GM23338 (cell line): ENCODE results near the gene PFKFB2.

ENCODE experiments used
- POLR2AphosphoS5 ChIP-seq: IDR thresholded peaks from 2 replicates; pipeline ENCODE4 v1.6.1; 2016; ENCODE audit warnings: antibody characterized with exemption, low read depth
- TF ChIP-seq, protein P1 (sequence below), 2 experiments: fragments of 200-600 bp in 1 of 2; sonication (generic) in 1 of 2; conservative IDR thresholded peaks; 2 replicates each; pipeline versions ENCODE4 v1.5.1 to v1.6.1; 2016 to 2017; ENCODE audit warnings: antibody characterized with exemption in 2 of 2, low read depth in 2 of 2, mild to moderate bottlenecking in 2 of 2, moderate library complexity in 1 of 2

DNA sequence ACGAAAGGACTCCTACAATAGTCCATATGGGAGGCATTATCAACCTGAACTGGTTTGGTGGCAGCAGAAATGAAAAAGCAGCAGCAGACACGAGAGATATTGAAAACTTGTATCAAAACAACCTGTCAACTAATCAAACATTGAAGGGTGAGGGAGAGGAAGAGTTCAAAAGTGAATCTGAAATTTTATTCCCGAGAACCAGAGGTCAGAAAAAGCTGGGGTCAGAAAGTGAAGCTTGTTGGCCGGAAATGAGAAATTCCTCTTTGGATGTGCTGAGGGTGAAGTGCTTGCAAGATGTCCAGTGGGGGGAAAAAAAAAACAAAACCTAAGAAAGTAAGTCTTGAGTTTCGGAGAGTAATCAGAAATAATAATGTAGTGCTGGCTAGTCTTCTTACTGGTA is 49.1 kb downstream of the PFKFB2 start:
- TF ChIP-seq, protein P1, sequence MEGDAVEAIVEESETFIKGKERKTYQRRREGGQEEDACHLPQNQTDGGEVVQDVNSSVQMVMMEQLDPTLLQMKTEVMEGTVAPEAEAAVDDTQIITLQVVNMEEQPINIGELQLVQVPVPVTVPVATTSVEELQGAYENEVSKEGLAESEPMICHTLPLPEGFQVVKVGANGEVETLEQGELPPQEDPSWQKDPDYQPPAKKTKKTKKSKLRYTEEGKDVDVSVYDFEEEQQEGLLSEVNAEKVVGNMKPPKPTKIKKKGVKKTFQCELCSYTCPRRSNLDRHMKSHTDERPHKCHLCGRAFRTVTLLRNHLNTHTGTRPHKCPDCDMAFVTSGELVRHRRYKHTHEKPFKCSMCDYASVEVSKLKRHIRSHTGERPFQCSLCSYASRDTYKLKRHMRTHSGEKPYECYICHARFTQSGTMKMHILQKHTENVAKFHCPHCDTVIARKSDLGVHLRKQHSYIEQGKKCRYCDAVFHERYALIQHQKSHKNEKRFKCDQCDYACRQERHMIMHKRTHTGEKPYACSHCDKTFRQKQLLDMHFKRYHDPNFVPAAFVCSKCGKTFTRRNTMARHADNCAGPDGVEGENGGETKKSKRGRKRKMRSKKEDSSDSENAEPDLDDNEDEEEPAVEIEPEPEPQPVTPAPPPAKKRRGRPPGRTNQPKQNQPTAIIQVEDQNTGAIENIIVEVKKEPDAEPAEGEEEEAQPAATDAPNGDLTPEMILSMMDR (conservative IDR thresholded peaks at IDR 0.05; ENCODE audit: low read depth in 2 of 2) = no peak
- TF ChIP-seq POLR2AphosphoS5 = no peak
